RCC 7860 (cell line): ENCODE data around the gene TRNAU1AP.
"Not testable (repeated sequence)": the region's sequence is repeated elsewhere in the genome, so short reads cannot be mapped to it uniquely, and the experiment has no call there.

Source experiments
- DNase-seq: peaks from one replicate; pipeline ENCODE4 v3.0.0-alpha.2; 2015; ENCODE audit warnings: low spot score
- FAIRE-seq: peaks from 2 replicates; lab custom pipeline; 2012; peaks lifted over from hg19 to GRCh38; lab: Jason Lieb, UNC

Gene TRNAU1AP

DNA sequence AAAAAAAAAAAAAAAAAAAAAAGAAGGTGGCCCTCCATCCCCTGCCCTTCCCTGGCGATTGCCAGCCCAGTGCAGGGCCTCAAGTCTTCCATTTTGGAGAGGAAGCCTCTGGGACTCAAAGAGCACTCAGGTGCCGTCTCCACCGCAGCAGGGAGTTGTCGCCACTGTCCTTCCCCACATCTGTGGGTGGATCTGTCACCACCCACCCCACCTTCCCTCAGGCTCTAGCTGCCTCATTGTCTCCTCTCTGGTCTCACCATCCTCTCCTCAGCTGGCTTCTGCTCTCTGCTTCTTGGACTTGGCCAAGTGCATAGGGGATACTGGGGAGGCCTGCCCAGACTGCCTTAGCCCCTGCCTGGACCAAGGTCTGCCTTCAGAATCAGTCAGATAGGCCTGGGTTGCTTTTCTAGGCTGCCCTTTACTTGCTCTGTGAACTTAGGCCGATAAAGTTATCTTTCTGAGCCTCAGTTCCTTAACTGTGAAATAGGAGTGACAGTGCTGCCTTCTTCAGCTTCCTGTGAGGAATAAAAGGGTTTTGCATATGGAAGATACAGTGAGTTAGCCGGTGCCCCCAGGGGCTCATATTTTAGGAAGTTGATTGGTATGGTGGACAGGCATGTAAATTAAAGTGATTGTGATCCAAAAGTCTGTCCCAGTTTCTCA is 31.3 kb upstream of the TRNAU1AP start:
- FAIRE-seq = no peak

DNA sequence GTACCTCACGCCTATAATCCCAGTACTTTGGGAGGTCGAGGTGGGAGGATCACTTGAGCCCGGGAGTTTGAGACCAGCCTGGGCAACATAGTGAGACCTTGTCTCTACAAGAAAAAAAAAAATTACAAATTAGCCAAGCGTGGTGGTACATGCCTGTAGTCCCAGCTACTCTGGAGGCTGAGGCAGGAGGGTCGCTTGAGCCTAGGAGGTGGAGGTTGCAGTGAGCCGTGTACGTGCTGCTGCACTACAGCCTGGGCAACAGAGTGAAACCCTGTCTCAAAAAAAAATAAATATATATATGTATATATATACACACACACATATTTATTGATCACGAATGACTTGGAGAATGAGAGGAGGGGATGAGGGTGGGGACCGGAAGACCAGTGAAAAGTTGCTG is 30.3 kb upstream of the TRNAU1AP start:
- not testable (repeated sequence) for FAIRE-seq

More for the DNA sequence above, 31.3 kb upstream of the TRNAU1AP start:
- no peak for DNase-seq

DNA sequence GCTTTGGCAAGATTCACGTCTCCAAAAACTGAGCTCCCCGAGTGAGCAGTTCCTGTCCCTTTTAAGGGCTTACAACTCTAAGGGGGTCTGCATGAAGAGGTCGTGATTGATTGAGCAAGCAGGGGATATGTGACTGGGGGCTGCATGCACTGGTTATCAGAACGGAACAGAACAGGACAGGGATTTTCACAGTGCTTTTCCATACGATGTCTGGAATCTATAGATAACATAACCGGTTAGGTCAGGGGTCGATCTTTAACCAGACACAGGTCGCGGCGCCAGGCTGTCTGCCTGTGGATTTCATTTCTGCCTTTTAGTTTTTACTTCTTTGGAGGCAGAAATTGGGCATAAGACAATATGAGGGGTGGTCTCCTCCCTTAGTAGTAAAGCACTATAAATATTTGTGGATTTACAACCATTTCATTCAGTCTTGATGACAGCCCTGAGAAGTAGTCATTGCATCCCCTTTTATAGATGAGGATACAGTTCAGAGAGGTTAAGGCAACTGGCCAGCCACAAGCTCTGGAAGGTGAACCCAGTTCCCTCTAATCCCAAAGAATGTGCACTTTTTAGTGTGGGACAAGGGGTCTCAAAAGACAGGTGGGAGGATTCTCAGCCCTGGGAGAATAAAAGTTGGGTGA is 27.8 kb upstream of the TRNAU1AP start:
- DNase-seq, FAIRE-seq: not testable (repeated sequence)

More for the DNA sequence above, 30.3 kb upstream of the TRNAU1AP start:
- DNase-seq = not testable (repeated sequence)

DNA sequence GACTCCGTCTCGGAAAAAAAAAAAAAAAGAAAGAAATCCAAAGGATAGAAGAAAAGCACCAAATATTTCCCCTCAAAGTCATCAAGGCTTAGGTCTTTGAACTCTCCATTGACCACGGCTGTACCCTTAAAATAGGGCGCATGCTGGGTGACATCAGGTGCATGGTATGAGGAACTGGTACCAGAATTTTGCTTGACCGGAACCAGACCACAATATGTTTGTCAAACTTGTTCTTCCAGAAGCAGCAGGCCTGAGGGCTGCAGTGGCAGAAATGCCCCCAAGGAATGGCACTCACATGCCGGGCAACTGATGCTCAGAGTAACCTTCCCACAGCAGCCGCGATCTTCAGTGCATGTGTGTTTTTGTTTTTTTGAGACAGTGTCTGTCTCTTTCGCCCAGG is 26.0 kb upstream of the TRNAU1AP start:
- DNase-seq (peak; percentile 65), FAIRE-seq (no peak)

DNA sequence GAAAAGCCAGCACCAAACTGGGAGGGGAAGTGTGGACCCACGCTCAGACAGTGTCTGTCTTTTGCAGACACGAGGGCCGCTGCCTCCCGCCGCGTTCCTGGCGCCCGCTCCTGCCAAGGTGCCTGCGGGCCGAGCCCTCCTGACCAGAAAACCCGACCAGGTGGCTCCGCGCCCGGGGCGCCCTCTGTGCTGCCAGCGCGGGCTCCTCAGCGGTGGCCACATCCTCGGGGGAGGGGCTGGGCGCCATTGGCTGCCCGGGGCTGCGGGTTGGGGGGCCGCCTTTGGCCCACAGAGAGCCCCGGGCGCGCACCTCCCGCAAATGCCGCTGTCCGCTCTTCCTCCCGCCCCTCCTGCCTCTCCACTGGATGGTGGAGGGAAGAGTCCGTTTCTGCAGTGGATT is 22.4 kb upstream of the TRNAU1AP start:
- no peak for DNase-seq
- FAIRE-seq = no peak

DNA sequence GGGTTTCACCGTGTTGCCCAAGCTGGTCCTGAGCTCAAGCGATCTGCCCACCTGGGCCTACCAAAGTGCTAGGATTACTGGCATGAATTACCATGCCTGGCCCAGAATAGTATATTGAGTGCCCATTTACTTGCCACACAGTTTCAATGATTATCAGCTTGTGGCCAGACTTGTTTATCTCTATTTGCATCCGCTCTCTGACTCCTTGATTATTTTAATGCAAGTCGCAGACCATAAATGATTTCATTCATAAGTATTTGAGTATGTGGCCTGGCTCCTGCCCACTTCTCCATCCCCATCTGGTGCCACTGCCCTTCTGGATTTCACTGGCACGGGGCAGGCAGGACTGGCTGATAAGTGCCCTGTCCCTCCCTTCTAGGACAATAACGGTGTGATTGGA is 18.2 kb upstream of the TRNAU1AP start:
- FAIRE-seq (no peak), DNase-seq (no peak)

DNA sequence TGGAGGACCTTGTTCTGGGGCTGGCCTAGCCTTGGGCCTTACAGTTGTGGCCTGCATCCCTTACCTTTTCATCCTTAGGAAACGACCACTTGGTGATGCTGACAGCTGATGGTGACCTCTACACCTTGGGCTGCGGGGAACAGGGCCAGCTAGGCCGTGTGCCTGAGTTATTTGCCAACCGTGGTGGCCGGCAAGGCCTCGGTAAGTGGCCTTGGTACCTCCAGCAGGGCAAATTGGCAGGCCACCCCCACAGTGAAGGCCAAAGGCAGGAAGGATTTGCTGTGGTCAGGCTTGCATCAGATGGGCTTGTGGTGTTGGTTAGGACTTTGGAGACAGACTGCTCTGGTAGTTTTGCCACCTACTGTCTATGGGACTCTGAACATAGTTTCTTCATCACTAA is 17.7 kb upstream of the TRNAU1AP start:
- FAIRE-seq = no peak
- DNase-seq = no peak

DNA sequence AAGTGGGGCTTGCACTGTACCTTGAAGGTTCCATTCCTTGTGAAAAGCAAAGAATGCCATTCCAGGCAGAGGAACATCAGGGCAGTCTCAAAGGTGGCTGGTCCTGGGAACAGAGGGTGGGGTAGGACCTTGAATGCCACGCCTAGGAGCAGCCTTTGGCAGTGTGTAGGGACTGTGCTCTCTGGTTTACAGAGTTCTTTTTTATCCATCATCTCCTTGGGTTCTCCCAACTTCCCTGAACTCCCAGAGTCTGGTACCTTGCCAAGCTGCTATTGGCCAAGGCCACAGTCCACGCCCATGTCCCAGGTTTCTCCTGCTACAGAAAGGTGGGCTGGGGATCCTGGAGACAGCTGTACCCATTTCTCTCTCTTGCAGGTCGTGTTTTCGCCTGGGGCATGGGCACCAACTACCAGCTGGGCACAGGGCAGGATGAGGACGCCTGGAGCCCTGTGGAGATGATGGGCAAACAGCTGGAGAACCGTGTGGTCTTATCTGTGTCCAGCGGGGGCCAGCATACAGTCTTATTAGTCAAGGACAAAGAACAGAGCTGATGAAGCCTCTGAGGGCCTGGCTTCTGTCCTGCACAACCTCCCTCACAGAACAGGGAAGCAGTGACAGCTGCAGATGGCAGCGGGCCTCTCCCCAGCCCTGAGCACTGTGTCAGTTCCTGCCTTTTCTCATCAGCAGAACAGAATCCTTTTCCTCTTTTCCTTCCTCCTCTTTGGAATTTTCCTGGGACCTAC is 15.3 kb upstream of the TRNAU1AP start:
- DNase-seq = no peak
- no peak for FAIRE-seq

DNA sequence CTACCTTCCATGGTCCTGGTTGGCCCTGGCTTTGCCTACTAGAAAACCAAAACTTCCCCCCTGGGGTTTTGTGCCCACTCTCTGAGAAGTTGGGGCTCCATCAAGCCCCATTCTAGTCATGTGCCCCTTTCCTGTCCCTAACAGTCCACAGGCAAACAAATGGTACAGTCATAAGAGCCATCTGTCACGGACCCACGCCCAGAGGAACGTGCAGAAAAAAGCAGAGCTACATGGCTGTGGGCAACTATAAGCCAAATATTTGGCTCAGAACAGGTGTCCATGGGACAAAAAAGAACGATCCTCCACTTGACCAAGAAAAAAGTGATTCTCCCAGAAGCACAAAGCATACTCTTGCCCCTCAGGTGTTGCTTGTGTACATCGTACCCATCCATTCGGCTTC is 14.6 kb upstream of the TRNAU1AP start:
- FAIRE-seq = no peak
- no peak for DNase-seq

DNA sequence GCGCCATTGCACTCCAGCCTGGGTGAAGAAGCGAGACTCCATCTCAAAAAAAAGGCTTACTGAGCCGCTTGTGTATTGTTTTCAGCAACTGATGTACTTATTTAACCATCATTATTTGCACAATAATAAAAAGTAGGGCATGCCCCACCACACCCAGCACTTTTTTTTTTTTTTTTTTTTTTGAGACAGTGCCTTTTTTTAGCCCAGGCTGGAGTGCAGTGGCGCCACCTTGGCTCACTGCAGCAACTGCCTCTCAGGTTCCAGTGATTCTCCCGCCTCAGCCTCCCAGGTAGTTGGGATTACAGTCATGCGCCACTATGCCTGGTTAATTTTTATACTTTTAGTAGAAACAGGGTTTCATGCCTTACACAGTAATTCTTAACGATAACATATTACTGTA is 12.2 kb upstream of the TRNAU1AP start:
- DNase-seq (no peak), FAIRE-seq (no peak)

DNA sequence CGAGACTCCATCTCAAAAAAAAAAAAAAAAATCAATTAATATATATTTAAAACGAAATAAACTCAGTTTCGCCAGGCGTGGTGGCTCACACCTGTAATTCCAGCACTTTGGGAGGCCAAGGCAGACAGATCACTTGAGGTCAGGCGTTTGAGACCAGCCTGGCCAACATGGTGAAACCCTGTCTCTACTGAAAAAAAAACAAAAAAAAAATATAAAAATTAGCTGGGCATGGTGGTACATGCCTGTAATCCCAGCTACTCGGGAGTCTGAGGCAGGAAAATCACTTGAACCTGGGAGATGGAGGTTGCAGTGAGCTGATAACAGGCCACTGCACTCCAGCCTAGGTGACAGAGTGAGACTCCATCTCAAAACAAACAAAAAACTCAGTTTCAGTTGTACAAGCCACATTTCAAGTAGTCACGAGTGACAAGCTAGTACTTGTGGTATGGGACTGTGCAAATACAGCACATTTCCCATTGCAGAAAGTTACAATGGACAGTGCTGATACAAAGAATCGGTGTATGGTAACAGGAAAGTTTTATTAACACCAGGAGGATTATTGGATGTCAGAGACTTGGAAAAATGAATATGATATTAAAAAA is 11.4 kb upstream of the TRNAU1AP start:
- not testable (repeated sequence) for DNase-seq, FAIRE-seq

DNA sequence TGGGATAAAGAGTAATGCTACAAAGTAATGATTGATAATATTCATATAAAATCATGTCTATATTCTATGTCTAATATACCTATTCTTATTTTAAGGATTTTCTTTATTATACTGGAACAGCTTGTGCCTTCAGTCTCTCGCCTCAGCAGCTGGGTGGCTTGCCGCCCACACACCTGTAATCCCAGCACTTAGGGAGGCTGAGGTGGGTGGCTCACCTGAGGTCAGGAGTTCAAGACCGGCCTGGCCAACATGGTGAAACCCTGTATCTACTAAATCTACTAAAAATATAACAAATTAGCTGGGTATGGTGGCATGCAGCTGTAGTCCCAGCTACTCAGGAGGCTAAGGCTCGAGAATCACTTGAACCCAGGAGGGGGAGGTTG is 7.6 kb upstream of the TRNAU1AP start:
- FAIRE-seq (no peak), DNase-seq (no peak)

DNA sequence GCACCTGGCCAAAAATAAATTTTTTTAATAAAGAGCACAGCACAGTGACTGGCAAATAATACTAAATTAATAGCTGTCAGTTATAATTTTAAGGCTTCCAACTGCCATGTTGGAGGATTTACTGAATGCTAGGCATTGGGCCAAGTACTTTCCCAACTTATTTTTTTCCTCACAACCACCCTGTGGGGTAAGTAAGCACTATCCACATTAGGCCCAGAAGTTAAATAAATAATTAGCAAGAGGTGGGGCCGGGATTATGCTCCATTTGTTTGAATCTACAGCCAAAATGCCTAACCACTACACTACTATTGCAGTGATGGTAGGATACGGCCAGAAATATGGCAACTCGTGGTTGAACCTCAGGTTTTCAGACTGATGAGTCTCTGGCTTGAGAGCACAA is 4.6 kb upstream of the TRNAU1AP start:
- FAIRE-seq (no peak), DNase-seq (no peak)

DNA sequence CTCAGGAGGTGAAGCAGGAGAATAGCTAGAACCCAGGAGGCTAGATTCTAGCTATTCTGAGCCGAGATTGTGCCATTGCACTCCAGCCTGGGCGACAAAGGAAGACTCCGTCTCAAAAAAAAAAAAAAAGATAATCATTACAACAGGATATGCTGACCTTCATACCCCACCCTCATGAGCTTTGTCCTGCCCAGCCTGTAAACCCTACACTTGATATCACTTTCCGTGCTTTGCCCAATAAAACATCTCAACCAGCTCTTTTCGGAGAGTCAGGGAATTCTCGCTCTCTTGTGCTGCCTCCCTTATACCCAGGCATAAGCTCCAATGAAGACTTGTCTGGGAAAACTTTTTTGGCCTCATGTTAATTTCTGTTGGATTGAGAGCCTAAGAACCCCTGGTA is 1.5 kb upstream of the TRNAU1AP start:
- DNase-seq = no peak
- no peak for FAIRE-seq

DNA sequence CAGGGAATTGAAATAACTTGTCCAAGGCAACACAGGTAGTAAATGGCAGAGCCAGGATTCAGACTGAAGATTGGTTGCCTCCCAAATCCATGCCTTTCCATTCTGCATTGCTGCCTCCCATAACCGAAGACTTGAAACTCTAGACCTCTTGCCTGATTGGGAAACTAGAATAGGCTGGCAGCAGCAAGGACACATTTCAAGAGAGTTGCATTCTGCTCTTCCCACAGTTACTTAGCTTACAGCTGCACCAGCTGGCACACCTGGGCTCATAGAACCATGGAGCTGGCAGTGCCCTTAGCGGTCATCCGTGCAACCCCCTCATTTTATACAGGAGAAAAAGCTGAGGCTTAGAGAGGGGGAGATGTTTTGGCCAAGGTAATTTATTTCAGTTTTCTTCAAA is 8.0 kb downstream of the TRNAU1AP start:
- FAIRE-seq = no peak
- DNase-seq = no peak

DNA sequence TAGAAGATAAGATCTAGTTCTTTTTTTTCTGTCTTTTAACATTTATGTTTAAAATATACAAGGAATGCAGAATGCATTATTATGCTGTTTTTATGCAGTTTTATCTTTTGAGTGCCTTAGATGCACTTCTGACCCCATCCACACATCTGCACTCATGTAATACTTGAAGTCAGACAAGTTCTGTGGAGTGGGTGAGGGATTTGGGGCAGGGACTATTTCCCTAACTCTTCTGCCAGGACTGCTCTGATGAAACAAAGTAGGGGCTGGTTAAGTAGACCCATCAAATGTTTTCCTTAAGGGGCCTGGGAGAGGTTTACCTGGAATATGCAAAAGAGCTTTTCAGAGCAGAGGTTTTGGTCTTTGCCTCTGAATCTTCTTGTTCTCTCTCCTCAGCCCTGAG is 11.4 kb downstream of the TRNAU1AP start:
- no peak for FAIRE-seq
- DNase-seq = no peak

DNA sequence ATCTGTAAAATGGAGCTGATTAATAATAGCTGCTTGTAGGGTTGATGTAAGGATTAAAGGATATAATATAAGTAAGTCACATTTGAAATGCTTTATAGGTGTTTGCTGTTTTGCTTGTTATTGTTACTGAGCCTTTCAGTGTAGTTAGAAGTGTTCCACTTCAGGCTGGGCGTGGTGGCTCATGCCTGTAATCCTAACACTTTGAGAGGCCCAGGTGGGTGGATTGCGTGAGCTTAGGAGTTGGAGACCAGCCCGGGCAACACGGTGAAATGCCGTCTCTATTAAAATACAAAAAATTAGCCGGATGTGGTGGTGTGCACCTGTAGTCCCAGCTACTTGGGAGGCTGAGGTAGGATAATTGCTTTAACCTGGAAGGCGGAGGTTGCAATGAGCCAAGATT is 12.2 kb downstream of the TRNAU1AP start:
- no peak for DNase-seq
- FAIRE-seq = no peak

DNA sequence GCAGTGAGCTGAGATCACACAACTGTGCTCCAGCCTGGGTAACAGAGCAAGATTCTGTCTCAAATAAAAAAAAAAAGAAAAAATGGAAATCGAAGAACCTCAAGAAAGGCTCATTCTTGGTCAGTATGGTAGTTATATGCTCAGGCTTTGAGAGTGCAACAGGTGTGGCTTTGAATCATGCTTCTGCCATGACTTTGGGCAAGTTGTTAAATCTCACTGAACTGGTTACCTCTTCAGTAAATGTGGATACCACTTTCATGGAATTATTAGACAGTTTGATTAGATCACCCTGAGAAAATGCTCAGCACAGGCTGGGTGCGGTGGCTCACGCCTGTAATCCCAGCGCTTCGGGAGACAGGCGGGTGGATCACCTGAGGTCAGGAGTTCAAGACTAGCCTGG is 12.8 kb downstream of the TRNAU1AP start:
- no peak for FAIRE-seq
- DNase-seq = no peak

DNA sequence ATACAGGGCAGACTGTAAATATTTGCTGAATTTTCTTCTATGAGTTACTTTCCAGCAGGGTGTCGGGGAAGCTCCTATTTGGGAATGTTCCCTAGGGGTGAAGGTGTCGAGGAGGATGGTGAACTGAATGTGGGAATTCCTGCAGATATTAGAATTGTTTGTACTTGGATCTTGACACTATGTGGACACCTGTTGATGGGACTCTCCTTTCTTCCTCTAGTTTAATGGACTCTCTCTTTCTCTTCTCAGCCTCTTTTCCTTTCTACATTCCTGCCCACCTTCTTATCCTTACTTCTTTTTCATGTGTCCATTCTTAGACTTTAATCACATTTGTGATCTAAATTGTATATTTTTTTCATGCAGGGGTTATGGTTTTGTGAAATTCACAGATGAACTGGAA is 14.0 kb downstream of the TRNAU1AP start:
- no peak for DNase-seq
- FAIRE-seq = no peak

DNA sequence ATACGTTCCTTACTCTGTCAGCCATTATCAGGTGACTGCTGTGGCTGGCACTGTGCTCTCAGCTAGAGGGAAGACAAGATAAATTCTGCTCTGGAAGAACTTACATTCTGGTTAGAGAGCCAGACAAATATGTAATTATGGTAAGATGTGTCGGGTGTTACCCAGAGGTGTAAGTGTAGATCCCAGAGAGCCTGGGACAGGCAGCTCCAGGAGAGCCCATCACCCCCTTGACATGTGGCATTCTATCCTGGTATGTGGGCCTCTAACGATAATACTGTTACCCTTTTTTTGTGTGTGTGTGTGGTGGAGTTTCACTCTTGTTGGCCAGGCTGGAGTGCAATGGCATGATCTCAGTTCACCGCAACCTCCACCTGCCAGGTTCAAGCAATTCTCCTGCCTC is 19.0 kb downstream of the TRNAU1AP start:
- DNase-seq (no peak), FAIRE-seq (no peak)

DNA sequence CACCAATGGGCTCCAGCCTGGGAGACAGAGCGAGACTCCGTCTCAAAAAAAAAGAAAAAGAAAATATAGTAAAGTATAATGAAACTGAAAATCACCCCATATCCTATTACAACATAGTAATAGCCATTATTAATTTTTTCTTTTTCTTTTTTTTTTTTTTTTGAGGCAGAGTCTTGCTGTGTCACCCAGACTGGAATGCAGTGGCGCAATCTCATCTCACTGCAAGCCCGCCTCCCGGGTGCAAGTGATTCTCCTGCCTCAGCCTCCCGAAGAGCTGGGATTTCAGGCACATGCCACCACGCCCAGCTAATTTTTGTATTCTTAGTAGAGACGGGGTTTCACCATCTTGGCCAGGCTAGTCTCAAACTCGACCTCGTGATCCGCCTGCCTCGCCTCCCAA is 20.0 kb downstream of the TRNAU1AP start:
- not testable (repeated sequence) for DNase-seq, FAIRE-seq

DNA sequence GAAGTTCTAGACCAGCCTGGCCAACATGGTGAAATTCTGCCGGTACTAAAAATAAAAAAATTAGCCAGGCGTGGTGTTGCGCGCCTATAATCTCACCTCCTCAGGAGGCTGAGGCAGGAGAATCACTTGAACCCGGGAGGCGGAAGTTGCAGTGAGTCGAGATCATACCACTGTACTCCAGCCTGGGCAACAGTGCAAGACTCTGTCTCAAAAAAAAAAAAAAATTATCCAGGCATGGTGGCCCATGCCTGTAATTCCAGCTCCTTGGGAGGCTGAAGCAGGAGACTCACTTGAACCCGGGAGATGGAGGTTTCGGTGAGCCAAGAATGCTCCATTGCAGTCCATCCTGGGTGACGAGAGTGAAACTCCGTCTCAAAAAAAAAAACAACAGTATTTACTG is 20.7 kb downstream of the TRNAU1AP start:
- FAIRE-seq (no peak), DNase-seq (no peak)
